H1 (cell line): ENCODE measurements around the gene ALK. TPM values are rescaled to one million over a fixed set of nuclear protein-coding genes. Genes with fewer than 3 reads are reported as not detected.

Source experiments
- CTCF ChIA-PET: fragments of 300-600 bp; sonication (Branson Sonifier 250); formaldehyde crosslinking; loops from one replicate; lab custom pipeline; 2021; ENCODE audit not compliant: partially characterized antibody; lab: Charles Lee
- POLR2A ChIA-PET: fragments of 300-600 bp; sonication (Branson Sonifier 250); formaldehyde crosslinking; loops from one replicate; lab custom pipeline; 2021; ENCODE audit warnings: inconsistent platforms; ENCODE audit not compliant: partially characterized antibody; lab: Charles Lee
- DNase-seq, 2 experiments: peaks; one replicate each; pipeline versions ENCODE4 v3.0.0 to v3.0.0-alpha.2; 2010 to 2022; ENCODE audit warnings: low spot score in 2 of 2, low read depth in 1 of 2, mixed read lengths in 1 of 2
- FAIRE-seq: peaks from 2 replicates; lab custom pipeline; 2011; peaks lifted over from hg19 to GRCh38; lab: Jason Lieb, UNC
- H2AFZ ChIP-seq: 2 replicates; pipeline ENCODE4 v1.8.1; 2012; ENCODE audit warnings: low read length, inconsistent platforms
- H2AK5ac ChIP-seq: 2 replicates; pipeline ENCODE4 v1.6.1; 2013; ENCODE audit warnings: low read depth, low read length
- H2BK120ac ChIP-seq: replicated peaks from 2 replicates; pipeline ENCODE3; 2013; ENCODE audit warnings: low read depth, low read length, inconsistent platforms
- H2BK12ac ChIP-seq: 2 replicates; pipeline ENCODE4 v1.6.1; 2013; ENCODE audit warnings: low read depth, low read length
- H2BK15ac ChIP-seq: 2 replicates; pipeline ENCODE4 v1.6.1; 2013; ENCODE audit warnings: low read length
- H2BK20ac ChIP-seq: 2 replicates; pipeline ENCODE4 v1.6.1; 2013; ENCODE audit warnings: low read length
- H2BK5ac ChIP-seq: 2 replicates; pipeline ENCODE4 v1.6.1; 2013; ENCODE audit warnings: low read depth, low read length
- H3K14ac ChIP-seq: 2 replicates; pipeline ENCODE4 v1.6.1; 2013; ENCODE audit warnings: inconsistent platforms; ENCODE audit not compliant: insufficient read length
- H3K18ac ChIP-seq: 2 replicates; pipeline ENCODE4 v1.6.1; 2013; ENCODE audit warnings: low read length; ENCODE audit errors: extremely low read depth
- H3K23ac ChIP-seq: 2 replicates; pipeline ENCODE4 v1.6.1; 2013; ENCODE audit warnings: inconsistent platforms; ENCODE audit not compliant: insufficient read length
- H3K23me2 ChIP-seq: 2 replicates; pipeline ENCODE4 v1.6.1; 2013; ENCODE audit warnings: low read depth, low read length
- H3K27ac ChIP-seq: 2 replicates; pipeline ENCODE4 v1.6.1; 2011; ENCODE audit warnings: low read depth, low read length, inconsistent platforms
- H3K27me3 ChIP-seq, 4 experiments: replicated peaks in 1 of 4; 1 replicate in 1 of 4; 2 replicates in 3 of 4; pipeline versions ENCODE4 v1.6.1 to v1.8.1; 2011 to 2013; ENCODE audit warnings: low read length in 3 of 4, mild to moderate bottlenecking in 3 of 4, inconsistent platforms in 2 of 4, mixed read lengths in 2 of 4, moderate library complexity in 1 of 4; ENCODE audit not compliant: control insufficient read depth in 3 of 4, insufficient read depth in 3 of 4; ENCODE audit errors: extremely low read depth in 1 of 4
- H3K36me3 ChIP-seq, 4 experiments: 2 replicates each; pipeline versions ENCODE4 v1.6.1 to v1.8.1; 2011 to 2013; ENCODE audit warnings: mild to moderate bottlenecking in 4 of 4, low read length in 3 of 4, moderate library complexity in 2 of 4, control low read depth in 1 of 4, inconsistent platforms in 1 of 4; ENCODE audit not compliant: insufficient read depth in 4 of 4, control insufficient read depth in 2 of 4
- H3K4ac ChIP-seq: replicated peaks from 2 replicates; pipeline ENCODE3; 2013; ENCODE audit warnings: low read length, low read depth, mixed read lengths, inconsistent platforms; ENCODE audit not compliant: insufficient read length
- H3K4me1 ChIP-seq, 4 experiments: replicated peaks in 1 of 4; 1 replicate in 1 of 4; 2 replicates in 3 of 4; pipeline versions ENCODE4 v1.6.1 to v1.8.1; 2011 to 2013; ENCODE audit warnings: low read length in 3 of 4, inconsistent platforms in 2 of 4, mixed read lengths in 1 of 4; ENCODE audit not compliant: insufficient read depth in 4 of 4, control insufficient read depth in 3 of 4
- H3K4me2 ChIP-seq, 2 experiments: 2 replicates each; pipeline versions ENCODE4 v1.6.1 to v1.8.1; 2011 to 2013; ENCODE audit warnings: low read depth in 2 of 2, low read length in 2 of 2, control low read depth in 1 of 2, inconsistent platforms in 1 of 2, mild to moderate bottlenecking in 1 of 2; ENCODE audit not compliant: insufficient read depth in 1 of 2
- H3K4me3 ChIP-seq, 4 experiments: fragments of 200-600, 300-600 bp in 1 of 4; sonication (generic), shearing (Covaris generic), sonication (Bioruptor Twin) in 1 of 4; 2 replicates each; pipeline versions ENCODE4 v1.5.1 to v1.8.1; 2011 to 2016; ENCODE audit warnings: low read length in 4 of 4, low read depth in 3 of 4, control low read depth in 2 of 4, inconsistent platforms in 2 of 4, mild to moderate bottlenecking in 2 of 4, mixed read lengths in 1 of 4, moderate library complexity in 1 of 4; ENCODE audit not compliant: insufficient read depth in 2 of 4; ENCODE audit errors: extremely low read depth in 1 of 4
- H3K56ac ChIP-seq: replicated peaks from 2 replicates; pipeline ENCODE3; 2013; ENCODE audit warnings: low read depth, mild to moderate bottlenecking, mixed read lengths, low read length, inconsistent platforms; ENCODE audit not compliant: insufficient read length
- H3K79me1 ChIP-seq: 2 replicates; pipeline ENCODE4 v1.6.1; 2013; ENCODE audit warnings: low read depth, low read length, control low read depth
- H3K79me2 ChIP-seq, 2 experiments: 2 replicates each; pipeline versions ENCODE4 v1.6.1 to v1.8.1; 2012 to 2013; ENCODE audit warnings: low read length in 2 of 2, mild to moderate bottlenecking in 2 of 2, inconsistent platforms in 1 of 2; ENCODE audit not compliant: insufficient read depth in 2 of 2, control insufficient read depth in 1 of 2
- H3K9ac ChIP-seq, 4 experiments: replicated peaks in 1 of 4; 1 replicate in 1 of 4; 2 replicates in 3 of 4; pipeline versions ENCODE4 v1.6.1 to v1.8.1; 2011 to 2013; ENCODE audit warnings: low read depth in 3 of 4, low read length in 3 of 4, control low read depth in 2 of 4, mild to moderate bottlenecking in 2 of 4, moderate library complexity in 2 of 4, inconsistent platforms in 1 of 4; ENCODE audit errors: extremely low read depth in 1 of 4
- H3K9me3 ChIP-seq, 2 experiments: 2 replicates each; pipeline versions ENCODE4 v1.6.1 to v1.8.1; 2012 to 2013; ENCODE audit warnings: mild to moderate bottlenecking in 2 of 2, moderate library complexity in 2 of 2, control low read depth in 1 of 2, inconsistent platforms in 1 of 2, low read depth in 1 of 2, low read length in 1 of 2, mixed read lengths in 1 of 2; ENCODE audit not compliant: insufficient read depth in 2 of 2
- H4K20me1 ChIP-seq, 2 experiments: replicated peaks in 1 of 2; 2 replicates each; pipeline versions ENCODE3 to v1.8.1; 2011 to 2013; ENCODE audit warnings: inconsistent platforms in 2 of 2, low read length in 2 of 2, mild to moderate bottlenecking in 1 of 2; ENCODE audit not compliant: insufficient read depth in 2 of 2, control insufficient read depth in 1 of 2
- H4K5ac ChIP-seq: 2 replicates; pipeline ENCODE4 v1.6.1; 2013; ENCODE audit warnings: low read length, low read depth, mixed read lengths, inconsistent platforms; ENCODE audit not compliant: insufficient read length
- H4K8ac ChIP-seq: 2 replicates; pipeline ENCODE4 v1.8.0; 2013; ENCODE audit warnings: mild to moderate bottlenecking, moderate library complexity, low read length, inconsistent platforms; ENCODE audit not compliant: insufficient read depth; ENCODE audit errors: extremely low read depth
- H4K91ac ChIP-seq: replicated peaks from 2 replicates; pipeline ENCODE3; 2013; ENCODE audit warnings: low read length, mixed read lengths, inconsistent platforms; ENCODE audit not compliant: insufficient read length
- ASH2L ChIP-seq: fragments of 200-600, 300-600 bp; sonication (generic); IDR thresholded peaks from one replicate; pipeline ENCODE4 v1.7.1; 2017; ENCODE audit warnings: low read length
- ATF2 ChIP-seq: IDR thresholded peaks from 2 replicates; pipeline ENCODE4 v1.6.1; 2012; ENCODE audit warnings: low read length, inconsistent platforms
- BCL11A ChIP-seq, 2 experiments: IDR thresholded peaks; one replicate each; pipeline ENCODE4 v1.6.1; 2011; ENCODE audit warnings: low read depth in 2 of 2, low read length in 2 of 2, mild to moderate bottlenecking in 2 of 2
- CREB1 ChIP-seq: IDR thresholded peaks from 2 replicates; pipeline ENCODE4 v1.6.1; 2012; ENCODE audit warnings: inconsistent platforms
- E2F6 ChIP-seq: IDR thresholded peaks from 2 replicates; pipeline ENCODE4 v1.6.1; 2012; ENCODE audit warnings: inconsistent platforms
- GABPA ChIP-seq: IDR thresholded peaks from 2 replicates; pipeline ENCODE4 v1.6.1; 2011; ENCODE audit warnings: mild to moderate bottlenecking, low read length, moderate library complexity, borderline replicate concordance; ENCODE audit not compliant: insufficient read depth
- NANOG ChIP-seq: IDR thresholded peaks from 2 replicates; pipeline ENCODE4 v1.6.1; 2011; ENCODE audit warnings: low read length, low read depth, mild to moderate bottlenecking, inconsistent platforms; ENCODE audit not compliant: insufficient read depth, poor library complexity, severe bottlenecking
- RAD21 ChIP-seq, 2 experiments: IDR thresholded peaks in 1 of 2; conservative IDR thresholded peaks in 1 of 2; 2 replicates each; pipeline ENCODE4 v1.6.1; 2011; ENCODE audit warnings: low read depth in 2 of 2, low read length in 2 of 2, improper control_type of control experiment in 1 of 2, inconsistent platforms in 1 of 2, mild to moderate bottlenecking in 1 of 2, moderate library complexity in 1 of 2
- RNF2 ChIP-seq: fragments of 200-900, 300-1000 bp; sonication (generic); IDR thresholded peaks from 2 replicates; pipeline ENCODE4 v1.7.1; 2016; ENCODE audit warnings: borderline replicate concordance, low read depth, mild to moderate bottlenecking, antibody characterized with exemption, low read length; ENCODE audit not compliant: poor library complexity, severe bottlenecking; ENCODE audit errors: missing control alignments
- SIX5 ChIP-seq: IDR thresholded peaks from 2 replicates; pipeline ENCODE4 v1.6.1; 2011; ENCODE audit warnings: mild to moderate bottlenecking, low read depth, low read length
- YY1 ChIP-seq: IDR thresholded peaks from 2 replicates; pipeline ENCODE4 v1.6.1; 2011; ENCODE audit warnings: low read depth, mild to moderate bottlenecking, low read length
- WGBS, 2 experiments: shearing (Covaris generic) in 1 of 2; methylation state at CpG; one replicate each; pipeline versions ENCODE4 v1.1.6 to v1.1.7; 2013 to 2015; ENCODE audit warnings: low lambda C conversion rate in 2 of 2, mixed read lengths in 2 of 2, inconsistent platforms in 1 of 2, low coverage in 1 of 2, missing lambda C conversion rate in 1 of 2; ENCODE audit not compliant: insufficient replicate concordance in 2 of 2, insufficient coverage in 1 of 2, insufficient read length in 1 of 2; ENCODE audit errors: extremely low coverage in 1 of 2, missing lambda C conversion rate in 1 of 2; 5-methylcytosine and 5-hydroxymethylcytosine counted together
- polyA plus RNA-seq, 7 experiments: library from polyadenylated mRNA; depleted of rRNA in 3 of 7; stranded (reverse) in 5 of 7; unstranded in 2 of 7; fragments of >200 nt in 5 of 7; fragments of 200-250 nt in 2 of 7; gene quantifications; 1 replicate in 5 of 7; 2 replicates in 1 of 7; 4 replicates in 1 of 7; pipeline versions ENCODE4 v1.2.1 to v1.2.3, GENCODE V29; 2011 to 2013; ENCODE audit warnings: missing spikeins in 2 of 7, mixed read lengths in 2 of 7
- total RNA-seq: library from RNA; stranded (reverse); fragmentation: NEBNext Ultra II Directional; extraction: Animal tissue kit (Norgen Biotek cat#: 25700); gene quantifications from 2 replicates; pipeline ENCODE4 v1.2.1, GENCODE V29; 2021

The ALK gene
- total and polyA plus RNA-seq, 2 of the 8 experiments (the other 6 are each of a cell fraction or from before 2014, with no cell fraction given), result 0.02 to 0.09 TPM

DNA sequence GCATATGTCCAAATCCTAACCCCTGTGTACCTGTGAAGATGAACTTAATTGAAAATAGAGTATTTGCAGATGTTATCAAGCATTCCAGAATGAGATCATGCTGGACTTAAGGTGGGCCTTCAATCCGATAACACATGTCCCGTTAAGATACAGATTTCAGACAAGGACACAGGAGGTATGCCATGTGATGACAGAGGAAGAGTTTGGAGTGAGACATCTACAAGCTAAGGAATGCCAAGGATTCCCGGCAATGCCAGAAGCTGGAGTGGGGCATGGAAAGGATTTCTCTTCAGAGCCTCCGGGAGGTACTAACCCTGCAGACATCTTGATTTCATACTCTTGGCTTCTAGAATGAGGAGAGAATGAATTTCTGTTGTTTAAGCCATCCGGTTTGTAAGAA, 231.7 kb downstream of the ALK start:
- Histone ChIP-seq H3K27ac (no peak overlapping the region), H2BK5ac (no peak overlapping the region), H3K23me2 (no peaks in the 10 kb centered on the region), H3K4me2 (no peak overlapping the region), H4K5ac (no peak overlapping the region), H3K9me3 (peaks cover 5 to 9% of the 10 kb centered on the region in 2 experiments; a peak in 3 of 4 replicates), H2AFZ (no peak overlapping the region), H4K91ac (no peak overlapping the region), H3K4me3 (no peak overlapping the region), H2BK120ac (no peak overlapping the region), H4K20me1 (no peaks in the 10 kb centered on the region), H3K18ac (no peak overlapping the region), H3K79me1 (no peaks in the 10 kb centered on the region), H4K8ac (no peak overlapping the region), H2AK5ac (no peak overlapping the region), H3K36me3 (no peaks in the 10 kb centered on the region), H3K4me1 (no peaks in the 10 kb centered on the region), H3K79me2 (no peaks in the 10 kb centered on the region), H3K14ac (no peak overlapping the region), H2BK20ac (no peak overlapping the region), H3K27me3 (no peaks in the 10 kb centered on the region), H3K23ac (no peak overlapping the region), H2BK12ac (no peak overlapping the region), H3K4ac (no peak overlapping the region), H3K9ac (no peak overlapping the region), H3K56ac (no peak overlapping the region), H2BK15ac (no peak overlapping the region)
- FAIRE-seq (no peak), DNase-seq (no peak)
- WGBS, 2 experiments, result 94% methylated on average over 5 of the region's 5 CpGs; no CpG with 5 or more reads in 1 of the 2 experiments
- POLR2A ChIA-PET, result no interaction called here
- CTCF ChIA-PET, result no interaction called here
- TF ChIP-seq ATF2 (no peak), YY1 (no peak), GABPA (no peak), SIX5 (no peak), RAD21 (IDR thresholded peaks at IDR 0.05 in 1 of 2, conservative IDR thresholded peaks at IDR 0.05 in 1 of 2; ENCODE audit: low read depth in 2 of 2, low read length in 2 of 2) (no peak), NANOG (no peak), CREB1 (no peak), E2F6 (no peak), RNF2 (no peak), ASH2L (no peak), BCL11A (IDR thresholded peaks at IDR 0.05; ENCODE audit: low read depth in 2 of 2, low read length in 2 of 2) (no peak)
